HG03103 (cell line): Measurements from ENCODE around the gene PTPRU.
"Not testable (repeated sequence)": the region's sequence is repeated elsewhere in the genome, so short reads cannot be mapped to it uniquely, and the experiment has no call there.

Experiments used
- ATAC-seq: cut with Tn5 transposase; IDR thresholded peaks from one replicate; pipeline ENCODE4 v1.9.1; 2021; ENCODE audit warnings: low read depth; ENCODE audit not compliant: unreplicated experiment

Gene PTPRU

DNA sequence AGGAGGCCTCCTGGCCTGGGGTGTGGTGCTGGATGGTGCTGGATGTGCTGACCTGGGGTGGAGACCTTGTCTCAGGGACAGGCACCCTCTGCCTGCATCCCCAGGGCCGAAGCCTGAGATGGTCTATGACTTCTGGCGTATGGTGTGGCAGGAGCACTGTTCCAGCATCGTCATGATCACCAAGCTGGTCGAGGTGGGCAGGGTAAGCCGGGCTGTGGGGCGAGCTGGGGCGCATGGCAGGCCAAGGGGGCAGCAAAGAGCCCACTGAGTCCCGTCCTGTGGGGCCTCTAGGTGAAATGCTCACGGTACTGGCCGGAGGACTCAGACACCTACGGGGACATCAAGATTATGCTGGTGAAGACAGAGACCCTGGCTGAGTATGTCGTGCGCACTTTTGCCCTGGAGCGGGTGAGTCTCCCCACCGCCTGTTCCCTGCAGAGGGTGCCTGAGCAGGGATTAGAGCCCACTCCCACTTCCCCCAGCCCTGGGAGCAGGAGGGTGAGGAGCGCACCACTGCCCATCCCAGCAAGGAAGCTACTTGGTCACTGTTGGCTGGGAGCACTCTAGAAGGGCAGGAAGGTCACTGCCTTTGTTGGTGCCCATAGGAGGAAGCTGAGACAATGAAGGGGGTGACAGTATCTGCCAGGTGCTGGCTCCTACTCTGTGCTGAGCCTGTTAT lies 75.2 kb downstream of the PTPRU start:
- no peak for ATAC-seq

DNA sequence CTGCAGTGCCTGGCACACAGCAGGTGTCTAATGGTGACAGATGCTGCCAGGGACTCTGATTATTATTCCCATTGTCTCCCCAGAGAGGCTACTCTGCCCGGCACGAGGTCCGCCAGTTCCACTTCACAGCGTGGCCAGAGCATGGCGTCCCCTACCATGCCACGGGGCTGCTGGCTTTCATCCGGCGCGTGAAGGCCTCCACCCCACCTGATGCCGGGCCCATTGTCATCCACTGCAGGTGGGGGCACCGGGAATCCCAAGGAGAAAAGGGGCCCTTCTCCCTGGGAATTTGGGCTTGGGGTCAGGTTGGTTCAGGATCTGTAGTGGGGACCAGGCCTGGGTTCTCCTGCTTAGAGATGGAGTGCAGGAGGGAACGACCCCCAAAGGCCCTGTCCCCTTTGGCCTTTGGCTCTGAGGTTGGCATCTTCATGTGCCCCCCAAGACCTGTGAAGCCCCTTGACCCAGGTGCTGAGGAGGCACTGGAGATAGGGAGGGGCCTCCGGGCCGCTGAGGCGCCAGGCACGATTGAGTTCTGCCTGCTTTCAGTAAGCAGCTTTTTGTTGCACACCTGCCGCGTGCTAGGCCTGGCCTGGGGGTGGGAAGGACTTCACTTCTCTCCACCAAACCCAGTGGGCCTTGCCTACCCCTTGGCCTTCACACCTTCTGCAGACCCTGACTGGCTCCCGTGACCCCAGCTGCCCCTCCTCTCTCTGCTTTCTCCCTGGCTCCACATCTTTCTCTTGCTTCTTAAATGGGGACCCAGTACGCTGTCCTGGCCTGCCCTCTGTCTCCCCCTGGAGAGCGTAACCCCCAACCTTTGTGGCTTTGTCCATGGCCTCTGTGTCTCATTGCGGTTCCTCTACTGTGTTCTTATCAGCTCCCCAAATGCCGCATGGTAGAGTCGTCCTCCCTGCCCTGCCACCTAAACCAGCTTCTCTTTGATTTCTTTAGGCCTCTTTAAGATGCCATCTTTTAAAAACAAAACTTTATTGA lies 76.4 kb downstream of the PTPRU start:
- no peak for ATAC-seq

DNA sequence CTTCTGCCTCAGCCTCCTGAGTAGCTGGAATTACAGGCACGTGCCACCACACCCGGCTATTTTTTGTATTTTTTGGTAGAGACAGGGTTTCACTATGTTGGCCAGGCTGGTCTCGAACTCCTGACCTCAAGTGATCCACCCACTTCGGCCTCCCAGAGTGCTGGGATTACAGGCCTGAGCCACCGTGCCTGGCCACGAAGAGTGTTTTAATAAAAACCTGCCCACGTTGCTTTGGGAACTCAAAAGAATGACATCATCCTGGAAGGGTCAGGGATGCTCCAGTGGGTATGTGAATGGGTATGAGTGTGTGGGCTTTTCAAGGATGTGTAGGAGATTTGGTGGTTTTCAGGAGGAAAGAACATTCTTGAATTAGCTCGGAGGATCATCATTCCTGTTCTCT lies 78.4 kb downstream of the PTPRU start:
- not testable (repeated sequence) for ATAC-seq

DNA sequence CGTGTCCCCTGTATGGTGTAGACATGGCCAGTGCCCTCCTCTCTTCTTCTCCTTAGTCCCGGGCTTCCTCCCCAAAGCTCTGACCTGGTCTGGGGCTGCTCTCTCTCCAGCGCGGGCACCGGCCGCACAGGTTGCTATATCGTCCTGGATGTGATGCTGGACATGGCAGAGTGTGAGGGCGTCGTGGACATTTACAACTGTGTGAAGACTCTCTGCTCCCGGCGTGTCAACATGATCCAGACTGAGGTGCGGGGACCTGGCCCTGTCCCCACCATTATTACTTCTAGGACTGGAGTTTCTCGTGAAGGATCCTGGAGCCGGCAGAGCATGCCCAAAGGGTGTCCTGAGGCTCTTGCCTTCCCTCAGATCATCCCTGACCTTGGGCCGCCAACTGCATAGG lies 78.9 kb downstream of the PTPRU start:
- ATAC-seq = no peak

DNA sequence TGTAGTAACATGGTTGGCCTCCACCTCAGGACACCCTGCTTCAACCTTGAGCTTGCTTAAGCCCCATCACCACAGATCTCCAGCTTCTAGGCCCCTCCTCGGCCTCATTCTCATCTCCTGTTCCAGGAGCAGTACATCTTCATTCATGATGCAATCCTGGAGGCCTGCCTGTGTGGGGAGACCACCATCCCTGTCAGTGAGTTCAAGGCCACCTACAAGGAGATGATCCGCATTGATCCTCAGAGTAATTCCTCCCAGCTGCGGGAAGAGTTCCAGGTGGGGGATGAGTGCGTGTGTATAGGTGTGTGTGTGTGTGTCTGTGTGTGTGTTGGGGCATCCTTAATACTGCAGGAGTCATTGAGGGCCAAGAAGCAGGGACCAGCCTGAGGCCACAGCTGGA lies 79.6 kb downstream of the PTPRU start:
- ATAC-seq = no peak

DNA sequence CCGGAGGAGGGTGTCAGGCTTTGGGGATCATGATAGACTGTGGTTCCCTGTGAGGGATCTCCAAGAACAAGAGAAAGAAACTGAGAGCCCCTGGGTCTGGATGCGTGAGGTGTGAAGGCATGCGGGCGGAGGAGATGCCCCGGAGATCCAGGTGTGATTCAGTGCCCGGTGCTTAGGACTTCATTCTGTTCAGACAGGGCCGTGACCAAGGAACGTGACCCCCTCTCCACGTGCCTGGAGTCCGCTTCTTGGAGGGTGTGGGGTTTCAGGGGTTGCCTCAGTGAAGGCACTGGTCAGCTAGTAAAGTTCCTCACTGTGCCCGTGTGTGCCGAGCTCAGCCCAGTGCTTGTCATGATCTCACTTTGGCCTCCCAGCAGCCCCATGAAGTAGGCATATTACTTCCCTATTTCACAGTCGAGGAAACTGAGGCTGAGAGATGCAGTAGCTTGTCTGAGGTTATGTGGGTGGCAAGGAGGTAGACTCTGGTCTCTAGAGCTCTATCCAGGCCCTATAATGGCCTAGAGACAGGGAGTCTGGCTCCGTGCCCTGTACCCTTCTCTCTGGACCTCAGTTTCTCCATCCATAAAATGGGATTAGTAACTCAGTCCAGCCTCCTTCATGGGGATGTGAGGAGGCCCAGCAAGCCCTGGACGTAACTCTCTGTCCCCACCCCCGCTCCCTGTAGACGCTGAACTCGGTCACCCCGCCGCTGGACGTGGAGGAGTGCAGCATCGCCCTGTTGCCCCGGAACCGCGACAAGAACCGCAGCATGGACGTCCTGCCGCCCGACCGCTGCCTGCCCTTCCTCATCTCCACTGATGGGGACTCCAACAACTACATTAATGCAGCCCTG lies 81.0 kb downstream of the PTPRU start:
- ATAC-seq = no peak

DNA sequence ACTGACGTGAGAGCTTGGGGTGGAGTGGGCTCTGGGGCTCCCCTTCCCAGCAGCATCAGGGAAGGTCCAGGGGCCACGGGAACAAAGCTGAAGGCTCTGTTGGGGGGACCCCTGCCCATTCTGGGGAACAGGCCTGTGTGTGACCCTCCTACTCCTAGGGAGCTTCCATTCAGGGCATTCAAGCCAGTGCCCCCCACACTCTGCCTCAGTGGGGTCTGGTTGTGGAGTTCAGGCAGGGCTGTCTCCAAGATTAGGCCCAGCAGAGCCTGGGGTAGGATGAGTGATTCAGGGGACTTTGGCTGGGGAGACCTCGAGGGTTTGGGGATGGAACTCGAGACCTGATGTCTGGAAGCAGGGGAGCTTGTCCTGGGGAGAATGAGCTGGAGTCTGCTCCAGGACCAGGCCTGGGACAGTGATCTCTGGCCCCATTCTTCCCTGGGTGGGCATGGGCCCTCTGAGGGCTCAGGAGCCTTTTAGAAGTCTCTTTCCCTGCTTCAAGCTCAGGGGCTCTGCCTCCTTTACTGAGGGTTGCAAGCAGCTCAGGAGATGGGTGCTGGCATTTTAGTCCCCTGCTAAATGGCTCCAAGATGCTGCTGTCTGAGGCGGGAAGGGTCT lies 81.7 kb downstream of the PTPRU start:
- ATAC-seq = no peak

DNA sequence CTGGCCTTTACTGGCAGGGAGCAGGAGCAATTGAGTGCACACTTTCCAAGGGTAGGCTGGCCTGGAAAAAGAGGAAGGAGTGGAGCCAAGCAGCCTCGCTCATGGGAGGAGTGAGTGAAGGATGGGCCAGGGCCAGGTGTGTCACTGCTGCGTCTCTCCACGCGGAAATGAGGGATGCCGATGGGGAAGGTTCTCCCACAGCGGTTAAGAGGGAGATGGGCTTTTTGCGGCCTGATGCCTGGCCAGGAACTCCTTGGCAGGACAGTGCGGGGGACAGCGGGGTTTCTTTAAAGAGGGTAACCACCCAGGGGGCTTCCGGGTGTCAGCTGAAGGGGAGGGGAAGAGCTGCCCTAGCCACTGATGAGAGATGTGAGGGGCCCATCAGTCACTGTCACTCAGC lies 82.4 kb downstream of the PTPRU start:
- ATAC-seq = no peak

DNA sequence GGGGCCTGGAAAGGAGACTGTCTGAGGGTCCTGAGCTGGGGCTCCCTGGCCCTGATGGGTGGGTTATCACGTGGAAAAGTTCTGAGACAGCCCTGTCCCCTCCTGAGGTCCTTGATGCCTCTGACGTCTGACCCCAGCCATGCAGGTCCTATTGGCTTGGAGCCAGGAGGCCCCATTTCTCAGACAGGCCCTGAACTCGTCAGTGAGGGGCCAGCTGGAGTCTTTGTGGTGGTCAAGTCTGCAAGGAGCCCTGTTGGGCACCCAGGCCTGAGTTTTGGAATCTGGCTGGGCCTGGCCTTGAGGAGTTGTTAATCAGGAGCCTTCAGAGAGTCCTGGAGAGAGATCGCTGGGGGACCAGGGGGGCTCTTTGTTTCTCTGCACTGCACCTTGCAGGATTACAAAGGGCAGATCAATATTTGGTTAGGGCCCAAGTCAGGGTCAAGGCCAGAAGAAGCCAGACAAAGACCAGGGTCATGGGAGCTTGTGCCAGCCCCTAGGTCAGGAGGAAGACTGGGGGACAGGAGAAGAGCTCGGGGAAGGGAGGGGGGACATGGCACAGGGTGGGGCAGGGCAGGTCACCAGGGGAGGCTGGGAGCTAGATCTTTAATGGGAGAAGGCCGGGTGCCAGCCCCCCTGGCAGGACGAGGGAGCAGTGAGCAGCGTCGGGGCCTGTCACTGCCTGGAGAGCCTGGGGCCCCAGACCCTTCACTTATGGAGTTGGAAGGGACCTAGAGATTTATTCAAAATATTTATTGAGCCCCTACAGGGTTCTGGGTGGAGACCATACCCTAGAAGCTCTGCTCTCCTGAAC lies 83.2 kb downstream of the PTPRU start:
- no peak for ATAC-seq

DNA sequence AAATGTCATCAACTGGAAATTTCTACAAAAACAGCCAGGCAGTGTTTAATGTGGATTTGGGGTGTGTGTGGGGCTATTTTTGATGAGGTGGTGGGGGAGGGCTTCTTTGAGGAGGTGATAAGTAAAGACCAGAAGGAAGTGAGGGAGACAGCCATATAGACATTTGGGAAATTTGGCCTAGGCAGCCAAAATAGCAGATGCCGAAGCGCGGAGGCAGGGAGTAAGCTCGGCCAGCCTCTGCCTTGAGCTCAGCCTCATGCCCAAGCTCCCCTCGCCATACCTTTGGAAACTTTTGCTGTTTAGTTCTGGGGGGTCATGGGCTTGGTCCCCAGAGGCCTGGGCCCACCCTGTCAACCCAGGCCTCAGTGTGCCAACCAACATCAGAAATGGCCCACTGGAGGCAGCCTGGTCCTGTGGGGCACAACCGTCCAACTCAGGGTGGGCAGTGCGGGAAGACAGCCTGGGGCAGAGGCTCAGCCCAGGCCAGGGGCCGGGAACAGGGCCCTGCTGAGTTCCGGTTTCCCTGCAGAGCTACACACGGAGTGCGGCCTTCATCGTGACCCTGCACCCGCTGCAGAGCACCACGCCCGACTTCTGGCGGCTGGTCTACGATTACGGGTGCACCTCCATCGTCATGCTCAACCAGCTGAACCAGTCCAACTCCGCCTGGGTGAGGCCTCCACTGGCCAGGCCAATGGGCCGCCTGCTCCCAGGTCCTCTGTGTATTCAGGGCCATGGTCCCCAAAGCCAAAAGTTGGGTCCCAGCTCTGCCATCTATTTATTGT lies 84.0 kb downstream of the PTPRU start:
- ATAC-seq = no peak

DNA sequence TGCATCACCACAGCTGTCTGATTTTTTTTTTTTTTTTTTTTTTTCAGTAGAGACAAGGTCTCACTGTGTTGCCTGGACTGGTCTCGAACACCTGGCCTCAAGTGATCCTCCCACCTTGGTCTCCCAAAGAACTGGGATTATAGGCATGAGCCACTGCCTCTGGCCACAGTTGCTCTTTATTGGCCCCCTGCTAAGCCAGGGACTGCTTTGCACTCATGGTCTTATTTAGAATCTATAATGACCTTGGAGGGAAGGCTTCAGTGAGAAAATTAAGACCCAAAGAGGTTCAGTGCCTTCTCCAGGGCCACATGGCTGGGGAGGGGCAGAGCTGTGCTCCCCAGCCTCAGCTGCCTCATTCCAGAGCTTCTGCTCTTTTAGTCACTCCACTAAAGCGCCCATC lies 84.9 kb downstream of the PTPRU start:
- ATAC-seq = no peak

DNA sequence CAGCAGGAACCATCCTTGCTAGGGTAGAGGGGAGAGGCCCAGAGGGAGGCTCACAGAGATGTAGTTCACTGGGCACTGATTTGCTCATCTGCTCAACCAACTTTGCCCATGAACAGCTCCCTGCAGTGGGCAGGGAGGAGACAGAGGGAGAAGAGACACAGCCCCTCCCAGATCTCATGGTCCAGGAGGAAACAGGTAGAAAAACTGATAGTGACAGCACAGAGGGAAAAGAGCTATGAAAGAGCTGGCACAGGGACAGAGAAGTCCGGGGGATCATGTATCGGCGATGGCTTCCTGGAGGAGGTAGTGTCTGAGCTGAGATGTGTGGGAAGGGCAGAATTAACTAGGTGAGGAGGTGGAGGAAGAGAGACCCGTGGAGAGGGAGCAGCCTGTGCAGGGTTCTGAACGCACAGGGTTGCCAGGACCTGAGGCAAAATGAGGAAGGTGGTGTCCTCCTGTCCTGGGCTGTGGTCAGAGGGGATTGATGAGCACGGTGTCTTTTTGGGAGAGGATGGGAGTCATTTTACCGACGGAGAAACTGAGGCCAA lies 85.9 kb downstream of the PTPRU start:
- ATAC-seq = no peak

DNA sequence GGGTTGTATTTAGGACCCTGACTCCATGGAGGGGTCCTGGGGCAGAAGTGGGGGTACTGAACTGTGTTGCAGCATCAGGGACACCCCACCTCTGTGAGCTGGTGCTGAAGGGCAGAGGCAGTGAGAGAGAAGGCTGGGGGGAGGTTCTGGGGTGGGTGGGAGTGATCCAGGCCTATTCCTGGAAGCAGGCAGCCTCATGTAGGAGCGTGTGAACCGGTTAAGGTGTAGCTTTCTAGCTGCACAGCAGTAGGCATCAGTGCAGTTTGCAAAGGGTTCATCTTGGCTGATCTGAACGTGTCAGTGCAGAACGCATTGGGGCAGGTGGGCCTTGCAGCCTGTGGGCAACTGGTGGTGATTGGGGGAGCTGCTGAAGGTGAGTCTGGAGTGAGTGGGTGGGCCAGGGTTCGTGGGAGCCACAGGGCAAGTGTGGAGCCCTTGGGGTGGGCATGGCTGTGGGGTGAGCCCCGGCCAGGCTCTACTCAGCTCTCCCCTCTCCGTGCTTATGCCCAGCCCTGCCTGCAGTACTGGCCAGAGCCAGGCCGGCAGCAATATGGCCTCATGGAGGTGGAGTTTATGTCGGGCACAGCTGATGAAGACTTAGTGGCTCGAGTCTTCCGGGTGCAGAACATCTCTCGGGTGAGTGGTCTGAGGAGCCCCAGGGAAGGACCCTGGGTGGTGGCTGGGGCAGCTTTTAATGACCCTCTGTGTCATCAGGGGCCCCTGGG lies 86.7 kb downstream of the PTPRU start:
- ATAC-seq = no peak

DNA sequence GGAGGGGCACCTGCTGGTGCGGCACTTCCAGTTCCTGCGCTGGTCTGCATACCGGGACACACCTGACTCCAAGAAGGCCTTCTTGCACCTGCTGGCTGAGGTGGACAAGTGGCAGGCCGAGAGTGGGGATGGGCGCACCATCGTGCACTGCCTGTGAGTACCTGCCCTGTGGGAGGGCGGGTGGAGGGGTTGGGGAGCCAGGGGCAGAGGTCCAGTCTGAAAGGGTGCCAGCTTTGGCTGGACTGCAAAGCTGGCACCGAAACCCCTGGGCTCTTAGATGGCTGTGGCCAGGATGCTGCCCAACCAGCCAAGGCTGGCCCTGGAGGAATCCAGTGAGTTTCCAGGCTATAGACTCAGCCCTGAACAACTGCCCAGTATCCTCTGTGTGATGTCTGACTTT lies 87.3 kb downstream of the PTPRU start:
- no peak for ATAC-seq

DNA sequence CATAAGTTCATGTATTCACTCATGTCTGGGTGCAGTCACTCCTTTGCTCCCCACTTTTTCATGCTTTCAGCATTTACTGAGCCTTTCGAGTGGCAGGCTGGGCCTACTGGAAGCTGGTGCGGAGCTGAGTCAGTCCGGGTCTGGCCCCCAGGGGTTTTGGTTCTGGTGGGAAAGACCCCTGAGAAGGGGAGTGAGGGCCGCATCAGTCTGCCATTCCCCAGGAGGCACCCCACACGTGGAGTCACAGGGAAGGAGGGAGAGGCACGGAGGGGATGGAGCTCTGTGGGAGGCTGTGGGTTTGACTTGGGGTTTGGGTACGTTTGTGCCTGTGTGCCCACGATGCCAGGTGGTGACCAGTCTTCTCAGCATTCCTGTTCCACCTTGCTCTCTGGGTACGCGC lies 87.9 kb downstream of the PTPRU start:
- no peak for ATAC-seq

DNA sequence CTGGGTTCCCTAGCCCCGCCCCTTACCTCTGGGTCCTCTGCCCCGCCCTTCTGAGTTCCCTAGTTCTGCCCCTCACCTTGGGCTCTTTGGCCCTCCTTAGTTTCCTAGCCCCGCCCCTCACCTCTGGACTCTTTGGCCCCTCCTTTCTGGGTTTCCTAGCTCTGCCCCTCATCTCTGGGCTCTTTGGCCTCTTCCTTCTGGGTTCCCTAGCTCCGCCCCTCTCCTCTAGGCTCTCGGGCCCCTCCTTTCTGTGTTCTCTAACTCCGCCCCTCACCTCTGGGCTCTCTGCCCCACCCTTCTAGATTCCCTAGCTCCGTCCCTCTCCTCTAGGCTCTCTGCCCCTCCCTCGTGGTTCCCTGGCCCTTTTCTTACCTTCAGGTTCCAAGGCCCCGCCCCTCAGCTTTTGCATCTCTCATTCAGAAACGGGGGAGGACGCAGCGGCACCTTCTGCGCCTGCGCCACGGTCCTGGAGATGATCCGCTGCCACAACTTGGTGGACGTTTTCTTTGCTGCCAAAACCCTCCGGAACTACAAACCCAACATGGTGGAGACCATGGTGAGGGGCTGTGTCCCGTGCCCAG lies 88.5 kb downstream of the PTPRU start:
- no peak for ATAC-seq

DNA sequence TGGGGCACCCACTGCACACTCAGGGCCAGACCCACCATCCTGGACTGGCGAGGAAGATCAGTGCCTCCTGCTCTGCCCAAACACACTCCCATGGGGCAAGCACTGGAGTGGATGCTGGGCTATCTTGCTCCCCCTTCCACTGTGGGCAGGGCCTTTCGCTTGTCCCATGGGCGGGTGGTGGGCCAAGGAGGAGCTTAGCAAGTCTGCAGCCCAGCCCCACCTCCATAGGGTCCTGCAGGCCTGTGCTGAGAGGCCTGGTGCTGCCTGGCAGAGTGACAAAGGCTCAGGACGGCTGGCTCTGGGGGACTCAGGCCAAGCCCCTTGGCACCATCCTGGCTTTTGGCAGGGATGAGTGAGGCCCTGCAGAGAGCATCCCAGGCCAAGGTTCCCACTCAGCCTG lies 89.4 kb downstream of the PTPRU start:
- no peak for ATAC-seq

DNA sequence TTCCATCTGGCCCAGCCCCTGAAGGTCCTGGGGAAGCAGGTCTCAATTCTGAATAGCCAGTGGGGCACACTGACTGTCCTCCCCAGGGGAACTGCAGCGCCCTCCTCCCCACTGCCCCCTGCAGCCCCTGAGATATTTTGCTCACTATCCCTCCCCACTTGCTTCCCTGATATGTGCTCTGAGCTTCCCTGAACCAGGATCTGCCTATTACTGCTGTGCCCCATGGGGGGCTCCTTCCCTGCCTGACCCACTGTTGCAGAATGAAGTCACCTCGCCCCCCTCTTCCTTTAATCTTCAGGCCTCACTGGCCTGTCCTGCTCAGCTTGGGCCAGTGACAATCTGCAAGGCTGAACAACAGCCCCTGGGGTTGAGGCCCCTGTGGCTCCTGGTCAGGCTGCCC lies 89.8 kb downstream of the PTPRU start:
- ATAC-seq = no peak
